Testis (tissue), 3 donors: Measurements from ENCODE around the gene HERPUD1. TPM values are rescaled to one million over a fixed set of nuclear protein-coding genes. Genes with fewer than 3 reads are reported as not detected.

Source experiments
- DNase-seq: peaks from one replicate; pipeline ENCODE4 v3.0.0-alpha.2; 2019
- H3K27ac ChIP-seq, 2 donors: fragments of 200-600 bp; sonication (generic); one replicate each; pipeline ENCODE4 v1.5.1; 2019
- H3K27me3 ChIP-seq: fragments of 200-600 bp; sonication (generic); one replicate; pipeline ENCODE4 v1.5.1; 2019
- H3K36me3 ChIP-seq: fragments of 200-600 bp; sonication (generic); one replicate; pipeline ENCODE4 v1.5.1; 2017; ENCODE audit warnings: low read depth; ENCODE audit errors: missing control alignments
- H3K4me1 ChIP-seq: fragments of 200-600 bp; sonication (generic); one replicate; pipeline ENCODE4 v1.5.1; 2019
- H3K4me3 ChIP-seq, 2 donors: fragments of 200-600 bp; sonication (generic); one replicate each; pipeline ENCODE4 v1.5.1; 2017 to 2019
- H3K9me3 ChIP-seq: fragments of 200-600 bp; sonication (generic); one replicate; pipeline ENCODE4 v1.5.1; 2017
- POLR2A ChIP-seq: fragments of 450-650 bp; IDR thresholded peaks from one replicate; pipeline ENCODE4 v1.6.1; 2017; ENCODE audit warnings: antibody characterized with exemption, mild to moderate bottlenecking, moderate library complexity
- WGBS, 2 donors: methylation state at CpG; one replicate each; pipeline ENCODE4 v1.1.5; 2018; 5-methylcytosine and 5-hydroxymethylcytosine counted together
- intact Hi-C: fragments of 100-400 bp; cut with DNase I; formaldehyde crosslinking; loops from one replicate; pipeline ENCODE4 v1.15.1; 2023; ENCODE audit warnings: low total_unique reads
- polyA plus RNA-seq: library from polyadenylated mRNA; stranded (reverse); fragments of 350-450 nt; fragmentation: Illumina TruSeq; extraction: RNeasy Lipid Tissue Mini Kit (QIAGEN cat#74804); gene quantifications from one replicate; pipeline ENCODE4 v1.2.3, GENCODE V29; 2014; ENCODE audit warnings: low read depth, low replicate concordance; ENCODE audit not compliant: insufficient read depth
- total RNA-seq, 2 donors: library from RNA; depleted of rRNA; stranded (reverse); fragments of >200 nt; gene quantifications; one replicate each; pipeline ENCODE4 v1.2.3, GENCODE V29; 2016
- TF ChIP-seq, protein P1 (sequence below), 3 experiments: fragments of 450-650 bp in 2 of 3; fragments of 200-600 bp in 1 of 3; sonication (generic) in 1 of 3; IDR thresholded peaks; one replicate each; pipeline ENCODE4 v1.5.1; 2016 to 2019; ENCODE audit warnings: antibody characterized with exemption in 3 of 3, mild to moderate bottlenecking in 2 of 3, moderate library complexity in 1 of 3

HERPUD1 gene
- total and polyA plus RNA-seq, 3 donors from 2014 or later = 68.0 to 90.8 (median 88.9) TPM

DNA sequence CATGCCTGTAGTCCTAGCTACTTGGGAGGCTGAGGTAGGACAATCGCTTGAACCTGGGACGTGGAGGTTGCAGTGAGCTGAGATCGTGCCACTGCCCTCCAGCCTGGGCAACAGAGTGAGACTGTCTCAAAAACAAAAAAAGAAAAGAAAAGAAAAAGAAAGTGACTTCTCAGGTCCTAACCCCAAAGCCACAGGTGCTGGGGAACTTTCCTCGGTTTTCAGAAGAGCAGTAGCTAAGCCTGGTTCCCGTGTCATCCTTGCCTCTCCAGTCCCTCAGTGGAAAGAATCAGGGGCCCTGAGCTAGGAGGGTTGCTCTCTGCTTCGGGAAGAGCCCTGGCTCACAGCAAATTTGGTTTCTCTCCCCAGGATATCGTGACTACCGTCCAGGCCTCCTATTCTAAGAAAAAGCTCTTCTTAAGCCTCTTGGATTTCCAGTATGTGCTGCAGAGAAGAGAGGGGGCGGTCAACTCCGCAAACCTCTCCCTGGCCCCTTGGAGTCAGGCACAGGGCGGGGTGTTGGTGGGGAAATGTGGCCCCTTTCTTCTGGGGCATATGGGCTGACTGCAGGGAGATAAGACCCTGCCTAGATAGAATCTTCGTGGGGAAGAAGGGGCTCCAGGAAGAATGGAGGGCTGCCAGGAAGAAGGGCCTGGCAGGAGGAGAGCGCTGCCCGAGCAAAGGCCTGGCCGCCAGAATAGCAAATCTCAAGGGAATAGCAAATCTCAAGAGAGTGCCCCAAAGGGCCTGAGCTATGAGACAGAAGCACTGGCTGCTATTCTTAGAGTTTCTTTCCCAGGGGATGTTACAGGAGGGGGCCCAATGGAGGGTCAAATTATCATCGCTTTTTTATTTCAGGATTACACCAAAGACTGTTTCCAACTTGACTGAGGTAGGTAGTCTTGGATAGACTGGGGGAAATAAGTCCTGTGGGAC lies 49.1 kb downstream of the HERPUD1 start:
- H3K27ac ChIP-seq = no peak overlapping the region
- no peak for DNase-seq
- TF ChIP-seq, protein P1, sequence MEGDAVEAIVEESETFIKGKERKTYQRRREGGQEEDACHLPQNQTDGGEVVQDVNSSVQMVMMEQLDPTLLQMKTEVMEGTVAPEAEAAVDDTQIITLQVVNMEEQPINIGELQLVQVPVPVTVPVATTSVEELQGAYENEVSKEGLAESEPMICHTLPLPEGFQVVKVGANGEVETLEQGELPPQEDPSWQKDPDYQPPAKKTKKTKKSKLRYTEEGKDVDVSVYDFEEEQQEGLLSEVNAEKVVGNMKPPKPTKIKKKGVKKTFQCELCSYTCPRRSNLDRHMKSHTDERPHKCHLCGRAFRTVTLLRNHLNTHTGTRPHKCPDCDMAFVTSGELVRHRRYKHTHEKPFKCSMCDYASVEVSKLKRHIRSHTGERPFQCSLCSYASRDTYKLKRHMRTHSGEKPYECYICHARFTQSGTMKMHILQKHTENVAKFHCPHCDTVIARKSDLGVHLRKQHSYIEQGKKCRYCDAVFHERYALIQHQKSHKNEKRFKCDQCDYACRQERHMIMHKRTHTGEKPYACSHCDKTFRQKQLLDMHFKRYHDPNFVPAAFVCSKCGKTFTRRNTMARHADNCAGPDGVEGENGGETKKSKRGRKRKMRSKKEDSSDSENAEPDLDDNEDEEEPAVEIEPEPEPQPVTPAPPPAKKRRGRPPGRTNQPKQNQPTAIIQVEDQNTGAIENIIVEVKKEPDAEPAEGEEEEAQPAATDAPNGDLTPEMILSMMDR (IDR thresholded peaks at IDR 0.05) = no peak
- TF ChIP-seq POLR2A = no peak
- H3K4me1 ChIP-seq = no peaks in the 10 kb centered on the region
- no peaks in the 10 kb centered on the region for H3K36me3 ChIP-seq
- intact Hi-C loops = no loop called here
- no peak overlapping the region for H3K4me3 ChIP-seq
- H3K27me3 ChIP-seq = no peaks in the 10 kb centered on the region
- no peaks in the 10 kb centered on the region for H3K9me3 ChIP-seq
- 84 to 88% methylated on average over 16 of the region's 16 CpGs for WGBS, 2 donors

DNA sequence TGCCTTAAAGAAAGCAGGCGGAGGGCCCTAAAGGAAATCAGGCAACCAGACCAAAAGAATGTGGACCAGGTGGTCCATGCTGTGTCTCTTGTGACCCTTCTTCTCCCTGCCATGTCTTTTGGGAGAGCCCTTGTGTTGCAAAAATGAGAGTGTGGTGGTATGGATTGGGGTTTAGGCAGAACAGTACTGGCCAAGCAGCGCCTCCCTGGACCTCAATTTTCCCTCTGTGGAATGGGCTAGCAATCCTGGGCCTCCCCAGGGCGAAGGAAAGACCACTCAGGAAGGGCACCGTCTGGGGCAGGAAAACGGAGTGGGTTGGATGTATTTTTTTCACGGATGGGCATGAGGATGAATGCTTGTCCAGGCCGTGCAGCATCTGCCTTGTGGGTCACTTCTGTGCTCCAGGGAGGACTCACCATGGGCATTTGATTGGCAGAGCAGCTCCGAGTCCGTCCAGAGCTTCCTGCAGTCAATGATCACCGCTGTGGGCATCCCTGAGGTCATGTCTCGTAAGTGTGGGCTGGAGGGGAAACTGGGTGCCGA lies 49.9 kb downstream of the HERPUD1 start:
- H3K9me3 ChIP-seq = no peaks in the 10 kb centered on the region
- H3K27ac ChIP-seq = no peak overlapping the region
- intact Hi-C loops = no loop called here
- H3K4me3 ChIP-seq = no peak overlapping the region
- no peaks in the 10 kb centered on the region for H3K36me3 ChIP-seq
- TF ChIP-seq, protein P1 (IDR thresholded peaks at IDR 0.05) = no peak
- TF ChIP-seq POLR2A = no peak
- WGBS, 2 donors = 89 to 98% methylated on average over 7 to 12 of the region's 12 CpGs
- no peaks in the 10 kb centered on the region for H3K27me3 ChIP-seq
- H3K4me1 ChIP-seq = no peaks in the 10 kb centered on the region
- DNase-seq = no peak

DNA sequence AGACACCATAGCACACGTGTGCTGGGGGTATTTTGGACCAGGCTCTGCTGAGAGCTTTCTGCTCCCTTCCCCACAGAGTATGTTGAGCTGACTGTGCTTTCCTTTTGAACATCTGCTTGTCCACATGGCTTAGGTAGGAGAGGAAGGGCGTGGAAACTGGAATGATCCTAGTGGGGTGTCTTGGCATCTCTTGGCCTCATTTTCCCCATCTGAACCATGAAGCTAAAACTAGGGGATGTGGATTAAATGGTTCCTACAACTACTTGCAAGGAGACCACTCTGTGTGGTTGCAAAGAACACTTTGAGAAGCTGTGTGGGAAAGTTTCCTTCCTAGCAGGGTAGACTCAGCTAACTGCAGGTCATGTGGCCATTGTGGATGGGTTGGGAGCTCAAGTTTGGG lies 50.8 kb downstream of the HERPUD1 start:
- no peaks in the 10 kb centered on the region for H3K27me3 ChIP-seq
- TF ChIP-seq, protein P1 (IDR thresholded peaks at IDR 0.05) = no peak
- 85 to 89% methylated on average over 2 of the region's 2 CpGs for WGBS, 2 donors
- no peak overlapping the region for H3K4me3 ChIP-seq
- H3K36me3 ChIP-seq = no peaks in the 10 kb centered on the region
- no peaks in the 10 kb centered on the region for H3K9me3 ChIP-seq
- no peaks in the 10 kb centered on the region for H3K4me1 ChIP-seq
- no peak overlapping the region for H3K27ac ChIP-seq
- no peak for DNase-seq
- intact Hi-C loops = no loop called here

DNA sequence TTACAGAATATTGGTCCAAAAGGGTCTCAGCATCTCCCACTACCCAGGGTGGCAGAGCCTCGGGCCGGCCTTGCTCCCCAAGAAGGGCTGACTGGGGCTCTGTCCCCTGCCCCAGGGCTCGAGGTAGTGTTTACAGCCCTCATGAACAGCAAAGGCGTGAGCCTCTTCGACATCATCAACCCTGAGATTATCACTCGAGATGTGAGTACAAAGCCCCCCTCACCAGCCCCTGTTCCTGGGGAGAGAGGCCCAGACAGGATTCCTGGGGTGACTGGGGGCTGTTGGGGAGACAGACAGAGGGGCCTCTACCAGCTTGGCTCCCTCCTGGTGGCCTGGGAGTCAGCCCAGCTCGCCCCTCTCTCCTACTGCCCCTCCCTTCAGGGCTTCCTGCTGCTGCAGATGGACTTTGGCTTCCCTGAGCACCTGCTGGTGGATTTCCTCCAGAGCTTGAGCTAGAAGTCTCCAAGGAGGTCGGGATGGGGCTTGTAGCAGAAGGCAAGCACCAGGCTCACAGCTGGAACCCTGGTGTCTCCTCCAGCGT lies 51.3 kb downstream of the HERPUD1 start:
- TF ChIP-seq POLR2A = no peak
- TF ChIP-seq, protein P1 (IDR thresholded peaks at IDR 0.05) = no peak
- no peak overlapping the region for H3K4me3 ChIP-seq
- DNase-seq = no peak
- H3K27me3 ChIP-seq = no peaks in the 10 kb centered on the region
- 82 to 86% methylated on average over 2 to 9 of the region's 9 CpGs for WGBS, 2 donors
- intact Hi-C loops = no loop called here
- no peaks in the 10 kb centered on the region for H3K36me3 ChIP-seq
- H3K4me1 ChIP-seq = peaks cover 2% of the 10 kb centered on the region
- no peaks in the 10 kb centered on the region for H3K9me3 ChIP-seq
- no peak overlapping the region for H3K27ac ChIP-seq
